ENCODE data around the gene ACTR8. TPM values are rescaled to one million over a fixed set of nuclear protein-coding genes. Genes with fewer than 3 reads are reported as not detected.
A peak's percentile ranks its signal among the peaks of the same experiment; 100 is the strongest.

Gene ACTR8
- total RNA-seq (2021): 23.3 to 29.9 TPM (median 26.3 TPM) in 3 replicates
- percentile 89 among the genes with signal in this experiment for Bru-seq, nascent RNA
- long read RNA-seq, experiment 1, transcript ACTR8-201 (13 exons, 3,629 nt): major isoform, 49 of 74 reads
- long read RNA-seq, experiment 1, partial matches to known transcripts: 6 of 74 reads
- long read RNA-seq, experiment 1, other reads (novel, unspliced or antisense): 19 of 74 reads
- long read RNA-seq, experiment 2, transcript ACTR8-201 (13 exons, 3,629 nt): major isoform, 12 of 23 reads
- long read RNA-seq, experiment 2, partial matches to known transcripts: 4 of 23 reads
- long read RNA-seq, experiment 2, other reads (novel, unspliced or antisense): 7 of 23 reads
- long read RNA-seq, experiment 3, transcript ACTR8-201 (13 exons, 3,629 nt): major isoform, 33 of 50 reads
- long read RNA-seq, experiment 3, partial matches to known transcripts: 7 of 50 reads
- long read RNA-seq, experiment 3, other reads (novel, unspliced or antisense): 9 of 50 reads

- peak within 1 kb of the TSS; percentile 99 for H3K27ac Mint-ChIP-seq
- H3K27me3 Mint-ChIP-seq (ENCODE audit: low read depth): no peaks in the 10 kb centered on the region
- H3K4me1 Mint-ChIP-seq: peaks cover 13% of the 10 kb centered on the region
- H3K4me3 Mint-ChIP-seq: peak within 1 kb of the TSS; percentile 99
- ChIA-PET CTCF (interaction anchor here (1.2 kb wide), 1 partner anchor 9 kb away, joined by 3 read pairs; no protein-coding TSS in a partner anchor), POLR2A (interaction anchor here (1.7 kb wide), 1 partner anchor 10 kb away, joined by 6 read pairs; the partner anchor contains the start of gene SELENOK)
- peak; percentile 90 for DNase-seq (ENCODE audit: low spot score)
- TF ChIP-seq TP53 (CRISPR knock-in tag; IDR thresholded peaks at IDR 0.05): no peak
- TF ChIP-seq ARID4B (CRISPR knock-in tag; IDR thresholded peaks at IDR 0.05; ENCODE audit: borderline replicate concordance): peak; percentile 79; the same call in 1 of the 2 replicates
- TF ChIP-seq FOXP1 (CRISPR knock-in tag; IDR thresholded peaks at IDR 0.05; ENCODE audit: borderline replicate concordance): peak; percentile 40; the same call in 1 of the 2 replicates
- peak; percentile 58; the same call in 1 of the 2 replicates for TF ChIP-seq GABPB1 (CRISPR knock-in tag; IDR thresholded peaks at IDR 0.05)
- peak; percentile 91 for TF ChIP-seq ZNF423 (CRISPR knock-in tag; IDR thresholded peaks at IDR 0.05)
- peak; percentile 76 for TF ChIP-seq SP1 (CRISPR knock-in tag; conservative IDR thresholded peaks at IDR 0.05)
- TF ChIP-seq ZNF416 (CRISPR knock-in tag; IDR thresholded peaks at IDR 0.05): no peak
- TF ChIP-seq E2F1 (CRISPR knock-in tag; IDR thresholded peaks at IDR 0.05): 0 out of 2 replicates have a peak, but pooled peaks have one; percentile 67
- TF ChIP-seq FOXK1 (CRISPR knock-in tag; IDR thresholded peaks at IDR 0.05): no peak
- peak; percentile 81 for TF ChIP-seq HMGXB4 (CRISPR knock-in tag; IDR thresholded peaks at IDR 0.05)
- peak; percentile 35; the same call in 1 of the 2 replicates for TF ChIP-seq MAX (CRISPR knock-in tag; IDR thresholded peaks at IDR 0.05)
- 0 out of 2 replicates have a peak, but pooled peaks have one; percentile 66 for TF ChIP-seq KAT7 (CRISPR knock-in tag; IDR thresholded peaks at IDR 0.05; ENCODE audit: borderline replicate concordance)
- TF ChIP-seq NR2C2 (CRISPR knock-in tag; IDR thresholded peaks at IDR 0.05): no peak
- TF ChIP-seq E2F5 (CRISPR knock-in tag; IDR thresholded peaks at IDR 0.05): no peak
- peaks cover 46% of the 10 kb centered on the region for H3K36me3 Mint-ChIP-seq
- peak; percentile 94 for ATAC-seq
- no peaks in the 10 kb centered on the region for H3K9me3 Mint-ChIP-seq
Observed at GRCh38 chr3:53881691-53882593, at the start of gene ACTR8. Gene ACTR8, minus strand, starts transcription at chr3:53882152. Its CDS starts 51 bp downstream, at chr3:53882101.

Data from WTC11 (cell line).